Kasumi-1 (cell line): Measurements from ENCODE around the gene VMP1.

Source experiments
- DNase-seq, 2 experiments: peaks; one replicate each; lab custom pipeline; 2025; lab: John Stamatoyannopoulos, UW

The VMP1 gene

DNA sequence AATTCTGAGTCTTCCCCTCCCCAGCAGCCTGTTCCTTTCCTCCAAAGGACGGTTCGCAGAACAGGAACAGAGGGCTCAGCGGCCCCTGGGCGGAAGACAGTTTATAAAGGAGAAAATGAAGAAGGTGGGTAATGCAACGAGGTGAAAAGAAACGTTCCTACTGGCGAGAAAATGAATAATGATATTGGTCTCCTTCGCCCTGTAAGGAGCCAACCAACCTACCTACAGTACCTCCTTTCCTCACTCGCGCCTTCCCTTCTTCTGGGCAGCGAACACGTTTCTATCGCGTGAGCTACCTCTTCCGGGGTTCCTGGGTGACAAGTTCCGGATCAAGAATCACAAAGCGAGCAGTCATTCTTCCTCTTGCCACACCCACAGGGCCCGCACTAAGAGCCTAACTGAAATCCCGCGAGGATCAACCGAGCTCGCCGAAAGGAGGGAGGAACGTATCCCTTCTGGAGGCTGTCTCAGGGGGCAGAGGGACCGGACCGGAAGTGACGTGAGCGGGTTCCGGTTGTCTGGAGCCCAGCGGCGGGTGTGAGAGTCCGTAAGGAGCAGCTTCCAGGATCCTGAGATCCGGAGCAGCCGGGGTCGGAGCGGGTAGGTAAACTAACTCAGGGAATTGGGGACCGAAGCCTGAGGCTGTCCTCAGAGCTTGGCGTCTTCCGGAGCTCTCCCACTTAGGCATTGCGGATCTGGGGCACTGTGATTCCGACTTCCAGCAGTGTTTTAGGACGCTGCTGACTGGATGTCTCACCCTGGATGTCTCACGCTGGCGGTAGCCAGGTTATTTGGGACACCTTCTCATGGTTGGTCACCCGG lies at the start of gene VMP1, which contains the start of gene PTRH2:
VMP1 (plus strand) TSS at position 506 of the 822 bp plus-strand sequence. CDS start 23,793 bp downstream, outside the sequence.
PTRH2 (minus strand) TSS at position 282 of the 822 bp plus-strand sequence. CDS start 9,452 bp downstream, outside the sequence.
- DNase-seq: peak; percentile 100

DNA sequence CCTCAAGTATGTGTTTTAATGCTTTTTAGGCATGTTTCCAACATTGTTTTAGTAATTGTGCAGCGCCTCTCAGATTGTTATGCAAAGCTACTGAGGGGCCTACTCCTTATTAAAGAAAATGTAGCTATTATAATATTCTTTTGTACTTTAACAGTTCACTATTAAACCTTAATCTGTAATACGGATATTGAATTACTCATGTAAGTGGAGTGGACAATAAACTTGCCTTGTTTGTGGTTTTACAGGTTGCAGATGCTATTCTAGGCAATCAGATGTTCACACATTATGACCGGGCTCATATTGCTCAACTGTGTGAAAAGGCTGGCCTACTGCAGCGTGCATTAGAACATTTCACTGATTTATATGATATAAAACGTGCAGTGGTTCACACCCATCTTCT lies 41.2 kb upstream of the VMP1 start:
- DNase-seq: no peak

DNA sequence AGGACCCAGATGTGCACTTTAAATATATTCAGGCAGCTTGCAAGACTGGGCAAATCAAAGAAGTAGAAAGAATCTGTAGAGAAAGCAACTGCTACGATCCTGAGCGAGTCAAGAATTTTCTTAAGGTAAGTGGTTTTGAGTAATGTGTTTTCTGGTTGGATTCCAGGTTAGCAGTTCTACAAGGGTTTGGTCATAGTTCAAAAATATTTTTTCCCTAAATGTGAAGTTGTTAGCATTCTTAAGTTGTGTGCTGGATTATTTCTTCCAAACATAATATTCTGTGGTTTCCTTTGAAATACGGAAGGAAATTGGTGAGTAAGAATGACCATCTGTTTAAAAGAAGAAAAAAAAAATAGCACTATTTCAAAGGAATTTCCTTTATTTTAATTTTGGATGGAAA lies 38.6 kb upstream of the VMP1 start:
- DNase-seq: peak; percentile 78 to 87

DNA sequence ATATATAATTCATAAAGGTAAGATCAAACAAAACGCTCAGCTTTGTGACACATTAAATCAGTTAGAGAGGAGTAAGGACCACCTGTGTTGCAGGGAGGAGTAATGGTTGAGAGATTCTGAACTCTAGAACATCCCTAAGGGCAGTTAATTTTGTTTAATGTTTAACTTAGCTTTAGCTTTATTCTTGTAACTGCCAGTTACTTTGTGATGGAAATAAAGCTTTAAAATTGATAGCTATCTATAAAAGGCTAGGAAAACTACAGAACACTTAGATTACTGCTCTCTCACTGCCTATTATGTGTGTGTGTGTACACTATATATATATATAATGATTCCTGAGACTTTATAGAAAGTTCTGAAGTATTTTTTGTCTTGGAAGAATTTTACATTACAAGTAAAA lies 38.0 kb upstream of the VMP1 start:
- no peak for DNase-seq

DNA sequence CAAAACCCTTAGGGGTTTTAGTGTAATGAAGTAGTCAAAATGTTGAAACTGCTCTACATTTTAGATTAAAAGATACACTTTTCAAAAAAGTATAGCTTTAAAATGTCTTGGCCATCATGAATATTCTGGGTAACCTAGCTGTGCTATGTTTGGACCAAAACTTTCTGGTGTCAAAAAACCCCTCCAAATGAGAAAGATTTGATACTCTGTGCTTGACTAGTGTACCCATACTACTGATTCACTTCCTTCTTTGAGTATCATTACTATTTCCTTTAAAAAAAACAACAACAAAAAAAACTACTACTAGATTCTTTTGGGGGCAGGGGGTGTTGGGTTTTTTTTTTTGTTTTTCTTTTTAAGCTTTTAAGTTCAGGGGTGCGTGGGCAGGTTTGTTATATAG lies 37.5 kb upstream of the VMP1 start:
- no peak for DNase-seq

DNA sequence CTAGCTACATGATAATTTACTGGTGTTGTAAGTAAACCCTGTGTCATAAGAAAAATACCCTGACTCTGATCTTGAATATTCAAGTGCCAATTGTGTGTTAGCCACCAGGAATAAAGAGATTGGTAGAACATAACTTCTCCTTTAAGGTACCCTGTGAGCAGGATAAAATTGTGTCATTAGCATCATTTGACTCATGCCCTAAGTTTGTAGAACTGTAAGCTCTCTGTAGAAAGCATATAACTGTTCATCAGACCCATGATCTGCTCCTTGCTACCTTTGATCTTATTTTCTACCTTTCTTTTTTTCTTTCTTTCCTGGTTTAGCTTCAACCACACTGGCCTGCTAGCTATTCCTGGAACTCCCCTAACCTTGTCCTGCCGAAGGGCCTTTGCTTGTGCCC lies 36.1 kb upstream of the VMP1 start:
- DNase-seq: no peak

DNA sequence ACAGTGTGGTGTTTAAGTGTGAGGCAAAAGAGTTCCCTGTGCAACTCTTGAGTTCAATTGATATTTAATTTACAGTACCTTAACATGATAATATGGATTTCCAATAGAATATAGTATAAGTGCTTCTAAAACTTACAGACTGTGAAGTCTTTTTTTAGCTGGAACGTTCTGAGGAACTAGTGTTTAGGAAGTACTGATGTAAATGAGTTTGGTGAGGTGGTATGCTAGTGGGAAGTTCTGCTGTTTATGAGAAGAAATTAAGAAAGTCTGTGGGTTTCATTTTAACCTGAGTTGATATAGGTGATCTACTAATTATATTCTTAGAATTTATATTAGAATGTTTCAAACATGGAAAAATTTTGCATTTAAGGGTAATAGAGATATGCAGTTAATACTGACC lies 32.2 kb upstream of the VMP1 start:
- DNase-seq: peak; percentile 16 to 29

DNA sequence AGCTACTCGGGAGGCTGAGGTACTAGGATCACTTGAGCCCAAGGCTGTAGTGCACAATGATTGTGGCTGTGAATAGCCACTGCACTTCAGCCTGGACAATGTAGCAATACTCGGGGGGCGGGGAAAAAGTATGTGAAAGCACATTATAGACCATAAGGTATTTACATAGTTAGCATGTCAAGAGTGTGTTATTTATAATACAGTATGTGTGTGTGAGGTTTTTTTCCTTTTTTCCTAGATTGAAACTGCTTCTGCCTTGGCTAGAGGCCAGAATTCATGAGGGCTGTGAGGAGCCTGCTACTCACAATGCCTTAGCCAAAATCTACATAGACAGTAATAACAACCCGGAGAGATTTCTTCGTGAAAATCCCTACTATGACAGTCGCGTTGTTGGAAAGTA lies 30.7 kb upstream of the VMP1 start:
- DNase-seq: no peak

DNA sequence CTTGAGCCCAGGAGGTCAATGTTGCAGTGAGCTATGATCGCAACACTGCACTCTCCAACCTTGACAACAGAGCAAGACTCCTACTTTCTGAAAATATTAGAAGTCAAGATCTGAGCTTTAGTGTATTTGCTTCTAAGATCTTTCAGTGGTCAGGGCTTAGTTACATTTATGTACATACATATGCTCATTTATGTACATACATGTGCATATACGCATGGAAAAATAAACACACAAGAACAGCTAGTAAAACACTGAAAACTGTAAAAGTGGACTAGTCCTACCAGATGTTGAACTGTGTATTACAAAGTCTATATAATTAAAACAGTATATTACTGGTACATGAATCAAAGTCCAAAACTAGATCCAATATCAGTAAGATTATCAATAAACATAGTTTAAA lies 28.5 kb upstream of the VMP1 start:
- DNase-seq: no peak

DNA sequence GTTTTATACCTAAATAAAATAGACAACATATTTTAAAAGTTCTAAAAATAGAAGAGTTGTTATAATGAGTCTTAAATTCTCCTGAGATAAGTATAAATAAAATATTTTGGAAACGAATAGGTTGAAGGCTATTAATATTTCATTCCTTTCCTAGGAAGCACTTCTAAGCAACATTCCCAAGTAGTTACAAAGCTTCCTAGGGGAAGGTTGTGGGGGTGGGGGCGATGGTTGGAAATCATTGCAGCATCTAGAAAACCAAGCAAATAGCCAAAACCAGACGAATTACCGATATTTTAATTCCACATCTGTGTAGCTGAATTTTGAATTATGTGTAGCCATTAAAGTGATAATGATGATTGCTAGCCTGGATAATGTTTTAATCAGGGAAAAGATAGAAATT lies 27.1 kb upstream of the VMP1 start:
- no peak for DNase-seq

DNA sequence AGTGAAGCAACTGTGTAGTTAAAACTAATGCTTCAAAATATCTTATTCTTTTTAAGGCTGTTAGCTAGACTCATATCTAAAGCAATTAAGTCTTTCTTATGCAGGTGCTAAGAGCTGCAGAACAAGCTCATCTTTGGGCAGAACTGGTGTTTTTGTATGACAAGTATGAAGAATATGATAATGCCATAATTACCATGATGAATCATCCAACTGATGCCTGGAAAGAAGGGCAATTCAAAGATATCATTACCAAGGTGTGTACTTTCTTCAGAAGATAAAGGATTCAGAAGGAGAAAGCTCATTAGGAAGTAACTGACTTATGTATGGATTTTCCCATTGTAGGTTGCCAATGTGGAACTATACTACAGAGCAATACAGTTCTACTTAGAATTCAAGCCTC lies 24.2 kb upstream of the VMP1 start:
- DNase-seq: no peak

DNA sequence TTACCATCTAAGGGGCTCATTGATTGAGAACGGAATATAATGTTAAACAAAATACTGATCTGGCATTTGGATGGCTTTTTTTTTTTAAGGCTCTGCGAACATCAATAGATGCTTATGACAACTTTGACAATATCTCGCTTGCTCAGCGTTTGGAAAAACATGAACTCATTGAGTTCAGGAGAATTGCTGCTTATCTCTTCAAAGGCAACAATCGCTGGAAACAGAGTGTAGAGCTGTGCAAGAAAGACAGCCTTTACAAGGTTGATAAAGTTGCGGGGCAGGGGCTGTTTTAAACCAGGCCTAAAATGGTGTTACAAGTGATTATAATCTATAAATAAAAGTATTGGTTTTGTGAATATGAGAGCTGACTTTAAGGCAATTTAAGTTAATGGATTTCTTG lies 22.5 kb upstream of the VMP1 start:
- no peak for DNase-seq

DNA sequence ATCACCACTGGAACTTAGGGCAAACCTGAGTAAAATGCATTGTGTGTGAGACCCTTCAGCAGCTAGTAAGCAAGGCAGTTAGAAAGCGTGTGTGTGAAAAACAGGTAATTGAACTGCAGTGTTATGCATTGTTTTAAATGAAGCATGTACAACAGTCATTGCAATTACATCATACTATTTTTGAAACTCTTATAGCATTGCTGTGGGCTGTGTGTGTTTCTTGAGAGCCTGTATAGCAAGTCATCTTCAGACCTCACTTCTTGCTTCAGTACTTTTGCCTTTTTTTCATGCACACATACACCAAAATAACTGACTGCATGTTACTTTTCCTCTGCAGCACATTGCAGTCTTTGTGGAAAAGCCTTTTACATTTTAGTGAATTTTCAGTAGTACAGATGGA lies 19.4 kb upstream of the VMP1 start:
- DNase-seq: no peak

DNA sequence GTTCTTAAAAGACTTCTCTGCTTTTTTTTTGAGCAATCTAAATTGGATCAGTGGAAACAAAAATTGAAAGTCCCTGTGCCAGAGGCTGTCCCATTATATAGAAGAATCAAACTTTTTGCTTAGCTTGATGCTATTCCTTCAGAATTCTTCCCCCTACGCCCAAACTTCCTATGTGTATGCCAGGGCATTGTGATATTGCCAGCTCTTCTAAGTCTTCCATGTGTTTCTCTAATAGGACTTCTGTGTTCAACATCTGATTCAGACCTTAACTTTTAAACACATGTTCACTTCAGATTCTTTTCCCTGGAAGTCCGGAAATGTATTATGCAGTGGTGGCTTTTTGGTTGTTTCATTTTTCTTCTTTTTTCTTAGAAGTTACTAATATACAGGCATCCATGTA lies 19.0 kb upstream of the VMP1 start:
- no peak for DNase-seq

DNA sequence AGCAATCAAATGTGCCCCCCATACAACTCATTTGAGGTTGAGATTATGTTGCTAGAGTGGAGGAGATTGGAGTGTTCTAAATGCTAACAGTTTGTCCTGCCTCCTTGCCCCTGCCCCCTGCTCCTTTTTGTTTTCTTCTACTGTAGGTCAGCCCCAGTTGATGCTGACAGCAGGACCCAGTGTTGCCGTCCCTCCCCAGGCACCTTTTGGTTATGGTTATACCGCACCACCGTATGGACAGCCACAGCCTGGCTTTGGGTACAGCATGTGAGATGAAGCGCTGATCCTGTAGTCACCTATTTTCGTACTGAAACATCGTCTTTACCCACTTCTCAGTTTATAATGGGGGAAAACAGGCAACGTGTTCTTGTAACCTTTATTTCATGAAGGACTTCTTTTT lies 13.9 kb upstream of the VMP1 start:
- no peak for DNase-seq

DNA sequence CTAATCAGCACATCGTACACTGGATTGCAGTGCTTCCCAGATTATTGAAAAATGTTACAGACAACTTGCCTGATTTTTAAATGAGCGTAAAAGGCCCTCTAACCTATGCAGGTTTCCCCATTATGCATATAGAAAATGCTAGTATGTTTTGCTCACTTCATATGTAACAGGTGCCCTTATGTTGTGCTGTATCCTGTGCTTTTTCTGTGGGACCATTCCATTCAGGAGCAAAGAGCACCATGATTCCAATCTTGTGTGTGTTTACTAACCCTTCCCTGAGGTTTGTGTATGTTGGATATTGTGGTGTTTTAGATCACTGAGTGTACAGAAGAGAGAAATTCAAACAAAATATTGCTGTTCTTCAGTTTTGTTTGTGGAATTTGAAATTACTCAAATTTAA lies 13.1 kb upstream of the VMP1 start:
- no peak for DNase-seq

DNA sequence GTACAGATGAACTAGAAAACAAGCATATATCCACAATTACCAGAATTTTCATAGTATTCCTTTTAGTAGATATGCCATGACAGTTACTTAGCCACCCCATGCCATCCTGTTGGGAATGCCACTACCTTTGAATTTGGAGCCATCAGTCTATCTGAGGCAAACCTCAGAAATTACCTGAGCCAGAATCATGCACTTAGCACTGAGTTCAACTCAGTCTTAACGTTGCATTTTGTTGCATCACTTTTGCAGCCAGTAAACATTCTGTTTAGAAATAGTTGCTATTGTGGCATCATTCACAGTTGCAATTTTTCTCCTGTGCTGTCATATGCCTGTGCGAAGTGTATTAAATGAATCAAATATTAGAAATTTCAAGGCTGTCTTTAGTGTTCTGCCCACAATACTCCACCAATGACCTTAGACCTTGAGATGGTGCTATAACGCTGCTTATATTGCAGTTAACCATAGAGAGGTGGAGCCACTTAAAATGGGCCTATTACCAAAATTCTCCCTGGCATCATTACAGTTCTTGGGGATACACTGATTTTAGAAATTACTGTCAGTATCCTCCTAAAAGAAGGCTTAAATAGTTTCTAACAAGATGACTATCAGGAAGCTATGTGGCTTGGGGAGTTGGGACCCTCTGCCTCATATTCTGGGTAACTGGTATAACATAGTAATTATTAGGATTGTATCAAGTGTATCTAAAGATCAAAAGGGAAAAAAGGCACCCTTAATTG lies 11.3 kb upstream of the VMP1 start:
- DNase-seq: no peak

DNA sequence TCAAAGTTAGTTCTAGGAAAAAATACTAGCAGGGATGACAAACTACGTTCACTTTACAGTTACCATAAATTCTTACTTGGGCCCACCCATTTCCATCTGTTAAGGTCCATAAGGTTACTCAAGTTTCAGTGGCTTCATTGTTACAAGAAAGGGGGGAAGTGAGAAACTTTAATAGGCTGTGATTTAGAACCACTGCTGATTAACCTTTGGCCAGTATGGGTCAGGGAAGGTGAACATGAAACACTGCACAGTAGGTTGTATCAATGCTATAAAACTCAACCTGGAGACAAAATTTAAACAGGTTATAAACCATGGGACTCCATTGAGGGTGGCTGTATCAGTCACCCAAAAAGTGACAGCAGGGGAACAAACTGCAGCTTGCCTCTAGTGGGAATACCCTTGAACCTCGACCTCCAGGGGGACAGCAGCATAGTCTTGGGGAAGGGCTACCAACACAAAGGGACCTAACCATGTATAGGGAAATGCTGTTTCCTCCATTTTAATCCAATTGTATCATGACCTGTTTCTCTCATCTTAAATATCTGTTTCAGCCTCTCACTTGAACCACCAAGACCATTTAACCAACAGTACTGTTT lies 10.7 kb upstream of the VMP1 start:
- DNase-seq: no peak

DNA sequence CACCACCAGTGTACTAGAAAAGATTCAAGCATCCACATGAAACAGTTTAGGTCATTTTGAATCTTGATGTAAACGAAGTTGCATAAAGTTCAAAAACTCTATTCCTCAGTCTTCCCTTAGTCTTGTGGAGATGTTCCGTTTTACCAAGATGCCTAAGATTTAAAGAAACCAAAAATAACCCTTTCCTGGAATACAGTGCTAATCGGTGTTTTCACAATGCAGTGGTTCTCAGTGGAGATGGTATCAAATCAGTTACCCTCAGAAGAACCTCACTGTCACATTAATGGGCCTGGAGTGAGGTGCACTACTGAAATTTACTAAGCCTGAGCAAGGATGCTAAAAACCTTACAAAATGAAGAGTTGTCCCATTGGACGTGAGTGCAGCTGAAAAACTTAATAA lies 9.3 kb upstream of the VMP1 start:
- DNase-seq: no peak

DNA sequence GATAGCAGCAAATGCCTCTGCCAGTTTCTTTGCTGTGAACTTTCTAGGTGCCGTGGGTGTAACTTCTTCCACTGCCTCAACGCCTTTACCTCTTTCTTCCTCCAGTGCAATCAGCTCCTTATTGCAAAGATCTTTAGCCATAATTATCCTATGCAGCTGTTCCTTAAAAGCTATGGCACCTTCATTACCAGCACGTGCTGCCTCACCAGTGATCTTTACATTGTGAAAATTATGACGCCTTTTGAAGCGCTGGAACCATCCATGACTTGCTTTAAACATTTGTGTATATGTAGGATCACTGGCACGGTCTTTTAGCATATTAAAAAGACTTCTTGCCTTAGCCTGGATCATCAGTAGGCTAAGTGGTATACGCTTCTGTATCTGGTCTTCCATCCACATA lies 8.2 kb upstream of the VMP1 start:
- DNase-seq: no peak

DNA sequence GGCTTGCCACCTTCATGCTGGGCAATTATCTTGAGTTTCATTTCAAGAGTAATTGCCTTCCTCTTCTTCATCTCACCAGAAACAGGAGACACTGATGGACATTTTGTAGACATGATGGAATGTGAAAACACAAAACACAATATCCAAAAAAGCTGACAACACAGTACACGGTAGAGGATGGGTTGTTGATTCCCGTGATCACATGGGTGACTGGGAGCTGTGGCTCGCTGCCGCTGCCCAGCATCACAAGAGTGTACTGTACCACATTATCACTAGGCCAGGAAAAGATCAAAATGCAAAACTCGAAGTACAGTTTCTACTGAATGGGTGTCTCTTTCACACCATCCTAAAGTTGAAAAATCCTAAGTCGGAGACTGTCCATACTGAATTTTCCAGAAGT lies 7.7 kb upstream of the VMP1 start:
- no peak for DNase-seq

DNA sequence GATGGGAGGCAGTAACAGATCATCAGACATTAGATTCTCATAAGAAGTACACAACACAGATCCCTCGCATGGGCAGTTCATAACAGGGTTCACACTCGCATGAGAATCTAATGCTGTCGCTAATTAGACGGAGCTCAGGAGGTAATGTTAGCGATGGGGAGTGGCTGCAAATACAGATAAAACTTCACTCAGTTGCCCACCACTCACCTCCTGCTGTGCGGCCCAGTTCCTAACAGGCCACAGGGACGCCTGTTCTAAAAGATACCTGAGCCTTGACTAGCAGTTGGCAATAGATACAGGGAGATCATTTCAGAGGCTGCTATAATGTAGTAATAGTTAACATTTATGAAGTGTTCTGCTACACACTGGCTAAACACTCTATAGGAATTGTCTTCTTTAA lies 5.2 kb upstream of the VMP1 start:
- no peak for DNase-seq

DNA sequence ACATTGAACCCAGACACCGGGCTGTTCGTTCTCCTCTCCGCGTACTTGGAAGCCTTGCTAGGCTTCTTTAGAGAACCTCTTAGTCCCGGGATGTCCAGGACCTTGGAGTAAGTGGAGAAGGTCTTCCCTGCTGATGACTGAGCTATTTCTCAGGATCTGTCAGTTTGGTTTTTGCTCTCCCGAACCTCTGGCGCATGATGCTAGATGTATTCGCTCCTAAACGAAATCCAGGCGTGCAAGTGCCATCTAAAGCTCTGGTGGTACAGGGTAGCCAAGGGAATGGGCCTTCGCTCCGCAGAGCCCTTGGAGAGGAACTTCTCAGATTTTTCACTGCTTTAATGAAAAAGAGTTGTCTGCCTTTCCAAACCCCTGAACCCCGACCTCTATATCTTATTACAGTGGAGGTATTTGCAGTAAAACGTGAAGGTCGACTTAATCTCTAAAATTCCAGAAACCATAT lies 547 bp downstream of the VMP1 start:
- peak in 1 of 2 experiments; percentile 56 for DNase-seq
